ENCODE measurements around the gene ARL2BP.

The ARL2BP gene

DNA sequence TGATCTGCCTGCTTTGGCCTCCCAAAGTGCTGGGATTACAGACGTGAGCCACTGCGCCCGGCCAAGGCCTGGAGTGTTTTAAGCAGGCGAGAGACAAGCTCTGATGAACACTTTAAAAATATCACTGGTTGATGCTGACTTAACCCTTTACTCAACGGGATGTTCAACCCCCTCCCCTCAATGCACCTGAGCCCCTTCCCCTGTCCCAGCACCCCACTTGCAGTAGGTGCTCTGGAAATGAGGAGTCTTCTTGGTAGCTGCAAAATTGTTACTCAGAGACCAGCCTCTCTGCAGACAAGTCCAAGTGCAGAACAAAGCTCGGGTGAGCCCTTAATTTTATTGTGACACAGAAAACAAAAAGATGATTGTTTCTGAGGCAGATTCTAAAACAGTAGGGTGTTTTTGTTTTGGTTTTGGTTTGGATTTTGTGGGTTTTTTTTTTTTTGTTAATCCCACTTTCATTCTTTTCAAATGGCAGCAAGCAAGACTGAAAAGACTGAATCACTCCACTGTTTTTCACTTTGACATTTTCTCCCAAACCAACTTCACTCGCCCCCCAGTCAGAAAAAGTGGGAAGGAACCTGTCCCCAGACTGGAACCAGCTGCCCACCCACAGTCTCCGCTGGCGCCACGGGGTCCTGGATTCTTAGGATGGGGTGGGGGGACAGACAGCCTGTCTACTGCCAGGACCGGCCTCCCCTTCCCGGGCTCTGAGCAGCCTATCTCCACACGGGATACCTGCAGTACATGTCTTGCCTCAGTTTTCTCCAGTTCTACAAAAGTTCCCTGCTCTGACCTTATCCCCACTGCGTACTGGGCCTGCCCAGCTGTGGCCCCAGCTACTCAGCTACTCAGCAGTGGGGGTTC, 44.6 kb downstream of the ARL2BP start:
- Histone ChIP-seq H3K56ac (ENCODE audit: low read length) (no peak overlapping the region), H2BK15ac (replicated peaks; ENCODE audit: low read depth) (no peak overlapping the region), H3K27me3 (ENCODE audit: insufficient read depth, low read length, poor library complexity) (no peaks in the 10 kb centered on the region), H2AK5ac (ENCODE audit: low read length) (no peak overlapping the region), H3K36me3 (ENCODE audit: control insufficient read depth, insufficient read depth, low read length) (no peaks in the 10 kb centered on the region), H3K9ac (ENCODE audit: low read length) (no peak overlapping the region), H4K5ac (ENCODE audit: low read length) (no peak overlapping the region), H2BK120ac (ENCODE audit: low read depth, low read length) (no peak overlapping the region), H3K18ac (ENCODE audit: low read length) (no peak overlapping the region), H3K4me2 (ENCODE audit: low read length) (no peak overlapping the region), H4K8ac (ENCODE audit: low read depth, low read length) (no peak overlapping the region), H3K79me2 (ENCODE audit: control insufficient read depth, insufficient read depth, low read length) (no peaks in the 10 kb centered on the region), H3K27ac (ENCODE audit: low read depth, low read length) (no peak overlapping the region), H3K4me1 (ENCODE audit: control insufficient read depth, low read depth, low read length) (no peaks in the 10 kb centered on the region), H3K79me1 (ENCODE audit: low read length) (no peaks in the 10 kb centered on the region), H3K4ac (ENCODE audit: low read depth, low read length) (no peak overlapping the region), H3K4me3 (ENCODE audit: low read length) (no peak overlapping the region), H3K23ac (ENCODE audit: low read length) (no peak overlapping the region), H2BK5ac (ENCODE audit: low read length) (no peak overlapping the region)
- WGBS (ENCODE audit: extremely low coverage, insufficient coverage, low lambda C conversion rate) = no CpG with 5 or more reads among the region's 14 CpGs
- DNase-seq = no peak

DNA sequence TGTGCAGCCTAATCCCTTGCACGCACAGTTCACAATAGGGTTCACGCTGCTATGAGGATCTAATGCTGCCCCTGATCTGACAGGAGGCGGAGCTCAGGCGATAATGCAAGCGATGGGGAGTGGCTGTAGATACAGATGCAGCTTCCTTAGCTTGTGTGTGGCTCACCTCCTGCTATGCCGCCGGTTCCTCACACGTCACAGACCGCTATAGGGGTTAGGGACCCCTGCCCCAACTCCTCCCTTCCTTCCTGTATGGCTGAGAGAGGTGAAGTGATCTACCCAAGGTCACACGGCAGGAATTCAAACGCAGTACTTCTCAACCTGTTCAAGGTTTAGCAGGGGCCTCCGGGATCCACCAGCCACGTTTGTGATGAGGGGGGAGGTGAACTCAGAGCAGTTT, 52.8 kb downstream of the ARL2BP start:
- no peak overlapping the region for H2AK5ac ChIP-seq (ENCODE audit: low read length)
- H2BK120ac ChIP-seq (ENCODE audit: low read depth, low read length) = no peak overlapping the region
- no peak overlapping the region for H3K27ac ChIP-seq (ENCODE audit: low read depth, low read length)
- H3K27me3 ChIP-seq (ENCODE audit: insufficient read depth, low read length, poor library complexity) = no peaks in the 10 kb centered on the region
- no peak overlapping the region for H3K18ac ChIP-seq (ENCODE audit: low read length)
- no CpG with 5 or more reads among the region's 13 CpGs for whole genome bisulfite sequencing (ENCODE audit: extremely low coverage, insufficient coverage, low lambda C conversion rate)
- no peaks in the 10 kb centered on the region for H3K4me1 ChIP-seq (ENCODE audit: control insufficient read depth, low read depth, low read length)
- H3K9ac ChIP-seq (ENCODE audit: low read length) = no peak overlapping the region
- no peak overlapping the region for H3K4ac ChIP-seq (ENCODE audit: low read depth, low read length)
- no peak overlapping the region for H3K4me2 ChIP-seq (ENCODE audit: low read length)
- H2BK5ac ChIP-seq (ENCODE audit: low read length) = no peak overlapping the region
- no peak overlapping the region for H3K23ac ChIP-seq (ENCODE audit: low read length)
- H2BK15ac ChIP-seq (replicated peaks; ENCODE audit: low read depth) = no peak overlapping the region
- peak; percentile 39 for DNase-seq
- no peak overlapping the region for H4K5ac ChIP-seq (ENCODE audit: low read length)
- no peaks in the 10 kb centered on the region for H3K79me2 ChIP-seq (ENCODE audit: control insufficient read depth, insufficient read depth, low read length)
- H3K36me3 ChIP-seq (ENCODE audit: control insufficient read depth, insufficient read depth, low read length) = no peaks in the 10 kb centered on the region
- no peak overlapping the region for H3K56ac ChIP-seq (ENCODE audit: low read length)
- H3K79me1 ChIP-seq (ENCODE audit: low read length) = no peaks in the 10 kb centered on the region
- no peak overlapping the region for H4K8ac ChIP-seq (ENCODE audit: low read depth, low read length)
- H3K4me3 ChIP-seq (ENCODE audit: low read length) = no peak overlapping the region

DNA sequence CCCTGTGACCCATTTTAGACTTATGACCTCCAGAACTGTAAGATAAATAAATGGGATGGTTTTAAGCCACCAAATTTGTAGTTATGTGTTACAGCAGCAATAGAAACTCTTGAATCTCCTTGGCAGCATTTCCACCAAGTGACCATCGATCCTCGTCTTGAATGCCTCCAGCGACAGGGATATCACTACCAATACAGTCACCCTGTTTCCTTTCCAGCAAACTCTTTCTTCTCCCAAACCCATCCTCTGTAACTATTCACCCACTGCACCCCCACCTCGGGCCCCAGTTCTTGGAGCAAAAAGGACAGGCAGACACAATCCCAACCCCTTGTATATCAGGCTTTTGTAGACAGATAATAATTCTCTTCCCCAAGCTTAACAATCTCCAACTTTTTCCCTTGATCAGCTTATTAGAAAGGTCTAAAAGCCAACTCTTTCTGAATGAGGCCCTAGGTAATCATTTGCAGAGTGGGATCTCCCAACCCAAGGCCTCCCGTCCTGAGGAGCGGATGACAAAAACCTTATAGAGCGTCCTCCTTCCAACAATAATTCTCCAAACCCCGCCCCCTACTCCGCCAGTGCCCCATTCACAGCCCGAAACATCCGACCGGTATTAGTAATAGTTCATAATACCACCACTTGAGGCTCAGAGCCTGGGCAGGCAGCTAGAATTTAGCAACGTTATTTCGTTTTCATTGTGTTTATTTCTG, 54.1 kb downstream of the ARL2BP start:
- no peaks in the 10 kb centered on the region for H3K79me1 ChIP-seq (ENCODE audit: low read length)
- no peak overlapping the region for H3K27ac ChIP-seq (ENCODE audit: low read depth, low read length)
- H3K27me3 ChIP-seq (ENCODE audit: insufficient read depth, low read length, poor library complexity) = no peaks in the 10 kb centered on the region
- no CpG with 5 or more reads among the region's 14 CpGs for WGBS (ENCODE audit: extremely low coverage, insufficient coverage, low lambda C conversion rate)
- peak overlapping the region; percentile 56 for H3K4me2 ChIP-seq (ENCODE audit: low read length)
- no peak overlapping the region for H3K4ac ChIP-seq (ENCODE audit: low read depth, low read length)
- no peak overlapping the region for H4K8ac ChIP-seq (ENCODE audit: low read depth, low read length)
- H2BK120ac ChIP-seq (ENCODE audit: low read depth, low read length) = no peak overlapping the region
- no peaks in the 10 kb centered on the region for H3K4me1 ChIP-seq (ENCODE audit: control insufficient read depth, low read depth, low read length)
- H3K23ac ChIP-seq (ENCODE audit: low read length) = no peak overlapping the region
- no peak overlapping the region for H3K18ac ChIP-seq (ENCODE audit: low read length)
- no peak overlapping the region for H2AK5ac ChIP-seq (ENCODE audit: low read length)
- no peak overlapping the region for H2BK15ac ChIP-seq (replicated peaks; ENCODE audit: low read depth)
- DNase-seq = no peak
- peak overlapping the region; percentile 67 for H3K56ac ChIP-seq (ENCODE audit: low read length)
- no peaks in the 10 kb centered on the region for H3K79me2 ChIP-seq (ENCODE audit: control insufficient read depth, insufficient read depth, low read length)
- no peak overlapping the region for H4K5ac ChIP-seq (ENCODE audit: low read length)
- H2BK5ac ChIP-seq (ENCODE audit: low read length) = no peak overlapping the region
- H3K4me3 ChIP-seq (ENCODE audit: low read length) = peak overlapping the region; percentile 70
- peak overlapping the region; percentile 60 for H3K9ac ChIP-seq (ENCODE audit: low read length)
- H3K36me3 ChIP-seq (ENCODE audit: control insufficient read depth, insufficient read depth, low read length) = no peaks in the 10 kb centered on the region

DNA sequence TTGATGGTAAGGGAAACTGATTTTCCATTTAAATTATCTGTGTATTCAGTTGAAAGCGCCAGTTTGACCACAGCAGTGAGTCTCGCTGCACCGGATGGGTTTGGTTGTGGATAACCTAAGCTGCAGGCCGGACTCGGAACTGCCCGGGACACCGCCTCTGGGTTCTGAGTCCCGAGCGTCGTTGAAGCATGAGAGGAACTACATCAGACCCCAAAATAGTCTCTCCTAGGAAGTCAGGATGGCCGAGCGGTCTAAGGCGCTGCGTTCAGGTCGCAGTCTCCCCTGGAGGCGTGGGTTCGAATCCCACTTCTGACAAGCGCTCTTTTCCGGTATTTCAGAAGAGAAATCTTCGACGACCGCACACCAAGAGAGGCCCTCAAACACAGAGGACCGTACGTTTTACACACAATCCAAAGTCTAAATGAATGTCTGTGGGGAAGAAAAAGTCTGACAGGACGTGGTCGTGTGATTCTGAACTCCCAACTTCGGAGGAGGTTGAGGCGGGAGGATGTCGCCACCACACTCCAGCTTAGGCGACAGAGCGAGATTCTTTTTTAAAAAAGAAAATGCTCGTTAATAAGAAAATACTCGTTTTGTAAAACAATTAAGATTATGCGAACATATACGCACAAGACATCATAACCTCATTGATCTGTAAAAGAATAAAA, 54.8 kb downstream of the ARL2BP start:
- WGBS (ENCODE audit: extremely low coverage, insufficient coverage, low lambda C conversion rate) = no CpG with 5 or more reads among the region's 35 CpGs
- Histone ChIP-seq H3K27me3 (ENCODE audit: insufficient read depth, low read length, poor library complexity) (no peaks in the 10 kb centered on the region), H3K79me1 (ENCODE audit: low read length) (no peaks in the 10 kb centered on the region), H3K9ac (ENCODE audit: low read length) (peak overlapping the region; percentile 60), H2BK5ac (ENCODE audit: low read length) (no peak overlapping the region), H2BK120ac (ENCODE audit: low read depth, low read length) (no peak overlapping the region), H3K4me1 (ENCODE audit: control insufficient read depth, low read depth, low read length) (no peaks in the 10 kb centered on the region), H3K79me2 (ENCODE audit: control insufficient read depth, insufficient read depth, low read length) (no peaks in the 10 kb centered on the region), H3K56ac (ENCODE audit: low read length) (peak overlapping the region; percentile 67), H3K4ac (ENCODE audit: low read depth, low read length) (no peak overlapping the region), H3K18ac (ENCODE audit: low read length) (no peak overlapping the region), H3K36me3 (ENCODE audit: control insufficient read depth, insufficient read depth, low read length) (no peaks in the 10 kb centered on the region), H2AK5ac (ENCODE audit: low read length) (no peak overlapping the region), H3K4me3 (ENCODE audit: low read length) (peak overlapping the region; percentile 70), H4K5ac (ENCODE audit: low read length) (no peak overlapping the region), H2BK15ac (replicated peaks; ENCODE audit: low read depth) (no peak overlapping the region), H3K23ac (ENCODE audit: low read length) (no peak overlapping the region), H3K27ac (ENCODE audit: low read depth, low read length) (no peak overlapping the region), H4K8ac (ENCODE audit: low read depth, low read length) (no peak overlapping the region), H3K4me2 (ENCODE audit: low read length) (peak overlapping the region; percentile 56)
- peak; percentile 99 for DNase-seq

DNA sequence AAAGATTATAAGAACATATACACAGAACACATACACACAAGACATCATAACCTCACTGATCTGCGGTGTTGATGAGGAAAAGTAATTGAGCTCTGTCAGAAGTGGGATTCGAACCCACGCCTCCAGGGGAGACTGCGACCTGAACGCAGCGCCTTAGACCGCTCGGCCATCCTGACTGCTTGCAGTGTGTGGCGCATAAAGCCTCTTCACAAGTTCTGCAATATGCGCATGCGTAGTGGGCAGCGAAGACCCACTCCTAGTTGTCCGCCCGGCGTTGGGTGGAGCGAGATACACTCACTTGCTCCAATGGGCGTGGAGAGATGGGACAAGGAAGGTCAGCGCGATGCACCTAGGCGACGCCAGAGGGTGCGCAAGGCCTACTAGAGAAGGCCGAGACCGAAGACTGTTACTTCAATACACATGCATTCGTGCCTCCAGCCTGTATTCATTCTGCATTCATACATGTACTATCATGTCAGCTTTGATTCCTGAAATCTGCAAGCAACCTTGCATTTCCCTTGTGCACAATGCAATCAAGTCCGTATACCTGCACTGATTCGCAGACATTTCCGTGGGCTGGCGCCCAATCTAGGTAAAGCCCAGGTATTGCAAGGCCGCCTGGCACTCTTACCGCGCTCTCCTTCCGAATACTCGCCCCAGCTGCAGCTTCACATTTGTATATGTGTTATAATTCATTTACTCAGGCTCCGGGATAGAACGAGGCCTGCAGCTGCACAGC, 55.5 kb downstream of the ARL2BP start:
- Histone ChIP-seq H3K4ac (ENCODE audit: low read depth, low read length) (no peak overlapping the region), H2AK5ac (ENCODE audit: low read length) (no peak overlapping the region), H3K4me2 (ENCODE audit: low read length) (peak overlapping the region; percentile 58), H3K56ac (ENCODE audit: low read length) (peak overlapping the region; percentile 65), H3K4me3 (ENCODE audit: low read length) (peak overlapping the region; percentile 15), H3K18ac (ENCODE audit: low read length) (no peak overlapping the region), H3K4me1 (ENCODE audit: control insufficient read depth, low read depth, low read length) (no peaks in the 10 kb centered on the region), H2BK5ac (ENCODE audit: low read length) (no peak overlapping the region), H3K23ac (ENCODE audit: low read length) (no peak overlapping the region), H3K36me3 (ENCODE audit: control insufficient read depth, insufficient read depth, low read length) (no peaks in the 10 kb centered on the region), H3K79me1 (ENCODE audit: low read length) (no peaks in the 10 kb centered on the region), H2BK15ac (replicated peaks; ENCODE audit: low read depth) (no peak overlapping the region), H4K5ac (ENCODE audit: low read length) (no peak overlapping the region), H3K9ac (ENCODE audit: low read length) (peak overlapping the region; percentile 32), H3K27me3 (ENCODE audit: insufficient read depth, low read length, poor library complexity) (no peaks in the 10 kb centered on the region), H2BK120ac (ENCODE audit: low read depth, low read length) (no peak overlapping the region), H4K8ac (ENCODE audit: low read depth, low read length) (no peak overlapping the region), H3K79me2 (ENCODE audit: control insufficient read depth, insufficient read depth, low read length) (no peaks in the 10 kb centered on the region), H3K27ac (ENCODE audit: low read depth, low read length) (no peak overlapping the region)
- DNase-seq = peak; percentile 99
- no CpG with 5 or more reads among the region's 36 CpGs for WGBS (ENCODE audit: extremely low coverage, insufficient coverage, low lambda C conversion rate)

Measured in mesendoderm (in vitro differentiated cells).